ENCODE measurements around the gene DAPK2. TPM values are rescaled to one million over a fixed set of nuclear protein-coding genes. Genes with fewer than 3 reads are reported as not detected.

The DAPK2 gene
- total RNA-seq, 1 donor from 2014 or later: 2.0 TPM

DNA sequence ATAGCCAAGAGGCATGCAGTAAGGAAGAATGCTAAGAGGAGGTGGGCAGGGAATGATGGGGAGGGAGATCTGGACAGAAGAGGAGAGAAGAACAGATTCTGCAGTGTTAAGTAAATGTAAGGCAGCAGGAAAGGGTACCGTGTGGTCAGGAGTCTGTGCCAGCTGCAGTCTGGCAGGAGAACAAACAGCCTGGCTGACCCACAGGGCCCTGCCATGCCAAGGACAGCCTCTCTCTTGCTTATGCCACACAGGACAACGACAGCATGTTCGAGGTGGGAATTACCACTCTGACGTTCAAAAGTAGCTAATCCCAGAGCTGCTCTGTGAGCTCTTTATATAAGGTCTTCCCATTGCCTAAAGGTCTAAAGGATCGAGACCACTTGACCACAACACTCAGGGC, 31.3 kb downstream of the DAPK2 start:
- Mint-ChIP-seq H3K27ac (no peak overlapping the region), H3K9me3 (ENCODE audit: low read depth) (no peaks in the 10 kb centered on the region), H3K4me3 (ENCODE audit: low read depth) (no peak overlapping the region), H3K4me1 (ENCODE audit: low read depth) (peaks cover 4% of the 10 kb centered on the region), H3K27me3 (peaks cover 4% of the 10 kb centered on the region), H3K36me3 (ENCODE audit: insufficient read depth) (no peaks in the 10 kb centered on the region)
- TF ChIP-seq, protein P1, sequence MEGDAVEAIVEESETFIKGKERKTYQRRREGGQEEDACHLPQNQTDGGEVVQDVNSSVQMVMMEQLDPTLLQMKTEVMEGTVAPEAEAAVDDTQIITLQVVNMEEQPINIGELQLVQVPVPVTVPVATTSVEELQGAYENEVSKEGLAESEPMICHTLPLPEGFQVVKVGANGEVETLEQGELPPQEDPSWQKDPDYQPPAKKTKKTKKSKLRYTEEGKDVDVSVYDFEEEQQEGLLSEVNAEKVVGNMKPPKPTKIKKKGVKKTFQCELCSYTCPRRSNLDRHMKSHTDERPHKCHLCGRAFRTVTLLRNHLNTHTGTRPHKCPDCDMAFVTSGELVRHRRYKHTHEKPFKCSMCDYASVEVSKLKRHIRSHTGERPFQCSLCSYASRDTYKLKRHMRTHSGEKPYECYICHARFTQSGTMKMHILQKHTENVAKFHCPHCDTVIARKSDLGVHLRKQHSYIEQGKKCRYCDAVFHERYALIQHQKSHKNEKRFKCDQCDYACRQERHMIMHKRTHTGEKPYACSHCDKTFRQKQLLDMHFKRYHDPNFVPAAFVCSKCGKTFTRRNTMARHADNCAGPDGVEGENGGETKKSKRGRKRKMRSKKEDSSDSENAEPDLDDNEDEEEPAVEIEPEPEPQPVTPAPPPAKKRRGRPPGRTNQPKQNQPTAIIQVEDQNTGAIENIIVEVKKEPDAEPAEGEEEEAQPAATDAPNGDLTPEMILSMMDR (IDR thresholded peaks at IDR 0.05; ENCODE audit: unreplicated experiment): no peak
- no peak for DNase-seq (ENCODE audit: low spot score, unreplicated experiment)

DNA sequence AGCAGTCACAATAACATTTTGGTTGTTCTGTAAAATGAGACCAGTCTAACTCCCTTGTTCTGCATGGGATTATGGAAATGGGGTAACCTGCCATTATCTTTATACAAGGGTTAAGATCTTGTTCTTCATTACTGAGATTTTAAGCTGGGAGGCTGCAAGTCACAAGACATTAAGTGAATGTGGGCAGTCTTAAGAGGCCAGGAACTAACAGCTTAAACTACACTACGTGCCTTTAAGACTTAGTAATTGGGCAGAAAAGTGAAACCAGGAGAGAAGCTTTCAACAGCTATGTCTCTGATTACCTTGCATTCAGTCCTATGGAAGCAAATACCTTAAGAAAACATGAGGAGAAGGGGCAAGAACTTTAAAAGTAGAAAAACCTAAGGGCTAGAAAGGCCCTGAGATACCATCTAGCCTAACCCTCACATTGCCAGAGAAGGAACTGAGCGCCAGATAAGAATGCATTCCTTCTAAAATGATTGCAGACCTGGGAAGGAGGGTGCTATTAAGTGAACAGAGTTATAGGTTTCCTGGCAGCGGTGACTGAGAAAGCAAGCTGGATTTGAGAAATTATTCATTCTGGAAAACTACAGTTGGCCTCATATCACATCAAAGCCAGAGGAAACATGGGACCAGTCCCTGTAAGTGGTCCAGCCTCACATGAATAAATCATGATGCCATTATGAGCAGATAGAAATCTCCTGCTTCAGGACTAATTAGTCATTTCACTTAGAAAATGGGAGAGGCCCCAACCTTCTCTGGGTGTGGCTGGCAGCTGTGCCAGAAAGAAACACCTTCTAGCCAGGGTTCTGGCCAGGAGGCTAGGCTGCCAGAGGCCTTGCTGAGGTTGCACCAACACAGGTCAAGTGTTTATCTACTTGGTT, 32.9 kb downstream of the DAPK2 start:
- TF ChIP-seq, protein P1 (IDR thresholded peaks at IDR 0.05; ENCODE audit: unreplicated experiment): no peak
- no peaks in the 10 kb centered on the region for H3K36me3 Mint-ChIP-seq (ENCODE audit: insufficient read depth)
- H3K4me3 Mint-ChIP-seq (ENCODE audit: low read depth): no peak overlapping the region
- no peaks in the 10 kb centered on the region for H3K4me1 Mint-ChIP-seq (ENCODE audit: low read depth)
- H3K9me3 Mint-ChIP-seq (ENCODE audit: low read depth): no peaks in the 10 kb centered on the region
- no peak for DNase-seq (ENCODE audit: low spot score, unreplicated experiment)
- no peak overlapping the region for H3K27ac Mint-ChIP-seq
- peaks cover 6% of the 10 kb centered on the region for H3K27me3 Mint-ChIP-seq

DNA sequence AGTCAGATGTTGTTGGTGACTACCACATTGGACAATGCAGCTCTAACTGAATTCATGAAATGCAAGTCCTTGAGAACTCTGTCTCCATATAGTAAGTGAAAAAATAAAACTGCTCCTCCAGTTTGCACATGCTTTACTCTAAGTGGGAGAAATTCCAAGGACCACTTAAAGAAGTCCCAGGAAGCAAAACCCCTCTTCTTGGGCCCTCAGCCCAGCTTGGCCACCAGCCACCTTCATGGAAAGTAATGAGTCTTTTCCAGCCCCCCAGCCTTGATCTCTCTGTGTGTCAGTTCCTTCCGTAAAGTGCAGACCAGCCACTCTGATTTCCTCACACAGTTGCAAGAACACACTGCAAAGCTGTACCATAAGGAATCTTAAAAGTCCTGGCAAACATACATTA, 34.5 kb downstream of the DAPK2 start:
- H3K36me3 Mint-ChIP-seq (ENCODE audit: insufficient read depth): no peaks in the 10 kb centered on the region
- peaks cover 6% of the 10 kb centered on the region for H3K27me3 Mint-ChIP-seq
- DNase-seq (ENCODE audit: low spot score, unreplicated experiment): no peak
- H3K4me1 Mint-ChIP-seq (ENCODE audit: low read depth): no peaks in the 10 kb centered on the region
- no peak overlapping the region for H3K4me3 Mint-ChIP-seq (ENCODE audit: low read depth)
- no peaks in the 10 kb centered on the region for H3K9me3 Mint-ChIP-seq (ENCODE audit: low read depth)
- H3K27ac Mint-ChIP-seq: no peak overlapping the region
- TF ChIP-seq, protein P1 (IDR thresholded peaks at IDR 0.05; ENCODE audit: unreplicated experiment): no peak

DNA sequence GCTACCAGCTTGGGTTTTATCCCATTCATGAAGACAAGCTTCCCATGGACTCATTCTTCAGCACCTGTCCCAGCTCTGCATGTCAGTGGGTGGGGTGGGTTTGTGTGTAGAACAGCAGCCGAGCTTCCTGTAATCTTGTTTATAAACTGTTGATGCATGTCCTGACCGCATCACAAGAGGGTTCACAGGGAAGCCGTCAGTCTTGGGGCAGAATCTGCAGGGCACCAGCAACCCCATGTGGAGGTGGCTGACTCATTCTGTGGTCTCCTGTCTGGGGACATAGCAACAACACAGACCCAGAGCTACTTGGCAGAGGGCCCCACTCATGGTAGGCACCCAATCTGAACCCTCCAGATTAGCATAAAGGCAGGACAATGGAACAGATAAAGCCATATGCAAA, 35.6 kb downstream of the DAPK2 start:
- H3K4me1 Mint-ChIP-seq (ENCODE audit: low read depth): no peaks in the 10 kb centered on the region
- H3K27me3 Mint-ChIP-seq: peaks cover 6% of the 10 kb centered on the region
- H3K27ac Mint-ChIP-seq: no peak overlapping the region
- TF ChIP-seq, protein P1 (IDR thresholded peaks at IDR 0.05; ENCODE audit: unreplicated experiment): no peak
- H3K9me3 Mint-ChIP-seq (ENCODE audit: low read depth): no peaks in the 10 kb centered on the region
- H3K36me3 Mint-ChIP-seq (ENCODE audit: insufficient read depth): no peaks in the 10 kb centered on the region
- H3K4me3 Mint-ChIP-seq (ENCODE audit: low read depth): no peak overlapping the region
- no peak for DNase-seq (ENCODE audit: low spot score, unreplicated experiment)

DNA sequence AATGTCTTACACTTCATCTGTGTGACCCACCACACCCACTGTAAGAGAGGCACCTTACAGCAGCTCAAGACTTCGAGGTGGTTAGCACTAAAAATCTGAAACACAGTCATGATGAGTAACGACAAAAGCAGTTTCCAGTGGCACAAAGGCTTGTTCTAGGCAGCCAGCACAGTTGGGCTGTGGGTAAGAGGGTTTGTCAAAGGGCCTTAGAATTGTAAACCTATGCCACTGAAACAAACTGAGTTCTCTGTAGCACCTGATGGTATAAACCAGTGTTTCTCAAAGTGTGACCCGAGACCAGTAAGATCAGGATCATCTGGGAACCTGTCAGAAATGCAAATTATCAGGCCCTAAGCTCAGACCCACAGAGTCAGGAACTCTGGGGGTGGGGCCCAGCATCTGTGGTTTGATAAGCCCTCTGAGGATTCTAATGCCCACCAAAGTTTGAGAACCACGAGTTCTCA, 36.5 kb downstream of the DAPK2 start:
- Mint-ChIP-seq H3K36me3 (ENCODE audit: insufficient read depth) (no peaks in the 10 kb centered on the region), H3K27ac (no peak overlapping the region), H3K9me3 (ENCODE audit: low read depth) (no peaks in the 10 kb centered on the region), H3K4me1 (ENCODE audit: low read depth) (peaks cover 1% of the 10 kb centered on the region), H3K4me3 (ENCODE audit: low read depth) (no peak overlapping the region), H3K27me3 (peaks cover 6% of the 10 kb centered on the region)
- DNase-seq (ENCODE audit: low spot score, unreplicated experiment): no peak
- TF ChIP-seq, protein P1 (IDR thresholded peaks at IDR 0.05; ENCODE audit: unreplicated experiment): no peak

Measured in progenitor cell of endocrine pancreas (in vitro differentiated cells).